IMR-90 (cell line): ENCODE results near the gene WASL.

Source experiments
- BHLHE40 ChIP-seq: fragments of 150-350 bp; IDR thresholded peaks from 2 replicates; pipeline ENCODE4 v1.6.1; 2016; ENCODE audit warnings: mild to moderate bottlenecking, low read depth, low read length
- CEBPB ChIP-seq: IDR thresholded peaks from 2 replicates; pipeline ENCODE4 v1.6.1; 2012; ENCODE audit warnings: low read depth, low read length, improper control_type of control experiment
- CHD1 ChIP-seq: IDR thresholded peaks from 2 replicates; pipeline ENCODE4 v1.6.1; 2012; ENCODE audit warnings: low read depth, low read length, improper control_type of control experiment
- CTCF ChIP-seq: conservative IDR thresholded peaks from 2 replicates; pipeline ENCODE4 v1.5.1; 2012; ENCODE audit warnings: mild to moderate bottlenecking, low read depth, low read length, improper control_type of control experiment
- MAFK ChIP-seq: IDR thresholded peaks from 2 replicates; pipeline ENCODE4 v1.6.1; 2012; ENCODE audit warnings: low read depth, low read length, improper control_type of control experiment
- NFE2L2 ChIP-seq: fragments of 150-350 bp; IDR thresholded peaks from 2 replicates; pipeline ENCODE4 v1.6.1; 2016; ENCODE audit warnings: low read depth, mild to moderate bottlenecking, low read length
- POLR2A ChIP-seq: IDR thresholded peaks from 2 replicates; pipeline ENCODE4 v1.6.1; 2012; ENCODE audit warnings: mild to moderate bottlenecking, low read depth, low read length
- RAD21 ChIP-seq: IDR thresholded peaks from 2 replicates; pipeline ENCODE4 v1.6.1; 2012; ENCODE audit warnings: low read length, improper control_type of control experiment

- TF ChIP-seq CTCF (no peak), POLR2A (no peak), RAD21 (no peak), CEBPB (no peak), NFE2L2 (no peak), MAFK (no peak), BHLHE40 (no peak), CHD1 (no peak)
Measured at GRCh38 chr7:123710683-123711082, 38.1 kb downstream of the WASL start.
